OCI-LY1 (cell line): ENCODE data around the gene DLX4.

Experiments used
- EZH2 ChIP-seq: fragments of 200-600 bp; sonication (generic), shearing (Covaris generic); IDR thresholded peaks from 2 replicates; pipeline ENCODE4 v1.8.0; 2017; ENCODE audit warnings: borderline replicate concordance, mixed run types, mild to moderate bottlenecking, antibody characterized with exemption, low read length, moderate library complexity, mixed read lengths
- TF ChIP-seq, protein P1 (sequence below): fragments of 200-600 bp; sonication (generic), shearing (Covaris generic); IDR thresholded peaks from 2 replicates; pipeline ENCODE4 v1.5.1; 2017; ENCODE audit warnings: mild to moderate bottlenecking, antibody characterized with exemption, low read length, moderate library complexity, mixed read lengths

GRCh38 chr17:49964769-49965523 lies 4.0 kb upstream of the DLX4 start:
- TF ChIP-seq, protein P1, sequence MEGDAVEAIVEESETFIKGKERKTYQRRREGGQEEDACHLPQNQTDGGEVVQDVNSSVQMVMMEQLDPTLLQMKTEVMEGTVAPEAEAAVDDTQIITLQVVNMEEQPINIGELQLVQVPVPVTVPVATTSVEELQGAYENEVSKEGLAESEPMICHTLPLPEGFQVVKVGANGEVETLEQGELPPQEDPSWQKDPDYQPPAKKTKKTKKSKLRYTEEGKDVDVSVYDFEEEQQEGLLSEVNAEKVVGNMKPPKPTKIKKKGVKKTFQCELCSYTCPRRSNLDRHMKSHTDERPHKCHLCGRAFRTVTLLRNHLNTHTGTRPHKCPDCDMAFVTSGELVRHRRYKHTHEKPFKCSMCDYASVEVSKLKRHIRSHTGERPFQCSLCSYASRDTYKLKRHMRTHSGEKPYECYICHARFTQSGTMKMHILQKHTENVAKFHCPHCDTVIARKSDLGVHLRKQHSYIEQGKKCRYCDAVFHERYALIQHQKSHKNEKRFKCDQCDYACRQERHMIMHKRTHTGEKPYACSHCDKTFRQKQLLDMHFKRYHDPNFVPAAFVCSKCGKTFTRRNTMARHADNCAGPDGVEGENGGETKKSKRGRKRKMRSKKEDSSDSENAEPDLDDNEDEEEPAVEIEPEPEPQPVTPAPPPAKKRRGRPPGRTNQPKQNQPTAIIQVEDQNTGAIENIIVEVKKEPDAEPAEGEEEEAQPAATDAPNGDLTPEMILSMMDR: no peak
- TF ChIP-seq EZH2: no peak
